Trophoblast cell (in vitro differentiated cells and primary cell): Measurements from ENCODE around the gene CRELD2.

Experiments used
- DNase-seq, 2 donors: peaks; one replicate each; pipeline ENCODE4 v3.0.0-alpha.2; 2016
- H2AFZ ChIP-seq: 2 replicates; pipeline ENCODE4 v1.6.1; 2013; ENCODE audit warnings: low read length, moderate library complexity, mild to moderate bottlenecking; ENCODE audit not compliant: insufficient read depth, poor library complexity
- H2AK5ac ChIP-seq: 2 replicates; pipeline ENCODE4 v1.6.1; 2013; ENCODE audit warnings: mild to moderate bottlenecking, low read length
- H2BK120ac ChIP-seq: 2 replicates; pipeline ENCODE4 v1.6.1; 2013; ENCODE audit warnings: low read length, mild to moderate bottlenecking, moderate library complexity; ENCODE audit not compliant: insufficient read depth, poor library complexity
- H2BK12ac ChIP-seq: 2 replicates; pipeline ENCODE4 v1.6.1; 2013; ENCODE audit warnings: mild to moderate bottlenecking, low read length, moderate library complexity
- H2BK5ac ChIP-seq: 2 replicates; pipeline ENCODE4 v1.6.1; 2013; ENCODE audit warnings: low read length, low read depth, moderate library complexity, mild to moderate bottlenecking; ENCODE audit not compliant: poor library complexity
- H3K14ac ChIP-seq: 2 replicates; pipeline ENCODE4 v1.6.1; 2013; ENCODE audit warnings: mild to moderate bottlenecking, low read length
- H3K18ac ChIP-seq: 2 replicates; pipeline ENCODE4 v1.6.1; 2013; ENCODE audit warnings: mild to moderate bottlenecking, low read length
- H3K23ac ChIP-seq: 2 replicates; pipeline ENCODE4 v1.6.1; 2013; ENCODE audit warnings: low read length
- H3K27ac ChIP-seq: 2 replicates; pipeline ENCODE4 v1.5.1; 2013; ENCODE audit warnings: low read depth, mild to moderate bottlenecking, inconsistent platforms, low read length, moderate library complexity
- H3K27me3 ChIP-seq: 2 replicates; pipeline ENCODE4 v1.6.1; 2013; ENCODE audit warnings: inconsistent platforms, mild to moderate bottlenecking, low read length, moderate library complexity; ENCODE audit not compliant: insufficient read depth
- H3K36me3 ChIP-seq, 2 experiments: 1 replicate in 1 of 2; 2 replicates in 1 of 2; pipeline ENCODE4 v1.6.1; 2013; ENCODE audit warnings: low read length in 2 of 2, mild to moderate bottlenecking in 2 of 2, moderate library complexity in 1 of 2; ENCODE audit not compliant: insufficient read depth in 2 of 2, control insufficient read depth in 1 of 2
- H3K4ac ChIP-seq: 2 replicates; pipeline ENCODE4 v1.6.1; 2013; ENCODE audit warnings: low read depth, mild to moderate bottlenecking, low read length, moderate library complexity
- H3K4me1 ChIP-seq, 2 experiments: 1 replicate in 1 of 2; 2 replicates in 1 of 2; pipeline ENCODE4 v1.6.1; 2013; ENCODE audit warnings: low read length in 2 of 2, mild to moderate bottlenecking in 2 of 2, moderate library complexity in 1 of 2; ENCODE audit not compliant: insufficient read depth in 2 of 2, control insufficient read depth in 1 of 2
- H3K4me2 ChIP-seq: 2 replicates; pipeline ENCODE4 v1.6.1; 2013; ENCODE audit warnings: inconsistent platforms, mild to moderate bottlenecking, low read length, moderate library complexity
- H3K4me3 ChIP-seq: 2 replicates; pipeline ENCODE4 v1.5.1; 2013; ENCODE audit warnings: mild to moderate bottlenecking, low read depth, low read length, inconsistent platforms
- H3K79me1 ChIP-seq: one replicate; pipeline ENCODE4 v1.6.1; 2013; ENCODE audit warnings: low read length
- H3K79me2 ChIP-seq: 2 replicates; pipeline ENCODE4 v1.6.1; 2013; ENCODE audit warnings: low read length, mild to moderate bottlenecking; ENCODE audit not compliant: control insufficient read depth, insufficient read depth, poor library complexity
- H3K9ac ChIP-seq: 2 replicates; pipeline ENCODE4 v1.6.1; 2013; ENCODE audit warnings: mild to moderate bottlenecking, low read length
- H3K9me3 ChIP-seq: 2 replicates; pipeline ENCODE4 v1.6.1; 2013; ENCODE audit warnings: low read depth, mild to moderate bottlenecking, control low read depth, inconsistent platforms, low read length; ENCODE audit not compliant: insufficient read depth
- H4K12ac ChIP-seq: 2 replicates; pipeline ENCODE4 v1.6.1; 2013; ENCODE audit warnings: low read depth, mild to moderate bottlenecking, low read length, moderate library complexity
- H4K8ac ChIP-seq: 2 replicates; pipeline ENCODE4 v1.6.1; 2013; ENCODE audit warnings: low read depth, mild to moderate bottlenecking, low read length, moderate library complexity
- H4K91ac ChIP-seq: one replicate; pipeline ENCODE4 v1.6.1; 2013; ENCODE audit warnings: low read depth, mild to moderate bottlenecking, low read length, moderate library complexity
- WGBS: extraction: QIAGEN DNeasy Blood & Tissue Kit; methylation state at CpG from one replicate; pipeline ENCODE4 v1.1.7; 2013; ENCODE audit warnings: missing lambda C conversion rate; ENCODE audit not compliant: insufficient read length, insufficient coverage; ENCODE audit errors: extremely low coverage; 5-methylcytosine and 5-hydroxymethylcytosine counted together

CRELD2 gene

DNA sequence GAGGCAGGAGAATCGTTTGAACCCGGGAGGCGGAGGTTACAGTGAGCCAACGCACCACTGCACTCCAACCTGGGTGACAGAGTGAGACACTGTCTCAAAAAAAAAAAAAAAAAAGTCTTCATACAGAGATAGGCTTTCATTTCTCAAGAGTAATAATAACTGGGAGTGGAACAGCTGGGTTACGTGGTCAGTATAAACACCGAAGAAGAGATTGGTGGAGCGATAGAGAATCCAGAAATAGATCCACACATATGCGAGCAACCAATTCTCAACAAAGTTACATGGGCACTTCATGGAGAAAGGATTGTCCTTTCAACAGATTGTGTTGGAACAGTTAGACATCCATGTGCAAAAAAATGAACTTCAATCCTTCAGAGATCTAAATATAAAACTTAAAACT lies 40.2 kb upstream of the CRELD2 start:
- no peak overlapping the region for H3K9ac ChIP-seq
- H3K27me3 ChIP-seq: no peaks in the 10 kb centered on the region
- no peak overlapping the region for H2BK12ac ChIP-seq
- H3K4ac ChIP-seq: no peak overlapping the region
- no peak overlapping the region for H2AFZ ChIP-seq
- H3K79me2 ChIP-seq: peaks cover 4% of the 10 kb centered on the region
- no peak overlapping the region for H3K27ac ChIP-seq
- no peak overlapping the region for H4K12ac ChIP-seq
- no peak overlapping the region for H3K4me2 ChIP-seq
- H2AK5ac ChIP-seq: no peak overlapping the region
- H2BK5ac ChIP-seq: no peak overlapping the region
- H3K23ac ChIP-seq: no peak overlapping the region
- H3K18ac ChIP-seq: no peak overlapping the region
- H4K91ac ChIP-seq: no peak overlapping the region
- no CpG with 5 or more reads among the region's 8 CpGs for WGBS
- H4K8ac ChIP-seq: no peak overlapping the region
- no peak overlapping the region for H3K4me3 ChIP-seq
- H3K4me1 ChIP-seq: peaks cover 4 to 5% of the 10 kb centered on the region in 2 experiments
- H3K36me3 ChIP-seq: peaks cover 6 to 7% of the 10 kb centered on the region in 2 experiments
- peaks cover 3% of the 10 kb centered on the region for H3K9me3 ChIP-seq
- no peak overlapping the region for H2BK120ac ChIP-seq
- H3K14ac ChIP-seq: no peak overlapping the region
- H3K79me1 ChIP-seq: no peaks in the 10 kb centered on the region
- DNase-seq: no peak

DNA sequence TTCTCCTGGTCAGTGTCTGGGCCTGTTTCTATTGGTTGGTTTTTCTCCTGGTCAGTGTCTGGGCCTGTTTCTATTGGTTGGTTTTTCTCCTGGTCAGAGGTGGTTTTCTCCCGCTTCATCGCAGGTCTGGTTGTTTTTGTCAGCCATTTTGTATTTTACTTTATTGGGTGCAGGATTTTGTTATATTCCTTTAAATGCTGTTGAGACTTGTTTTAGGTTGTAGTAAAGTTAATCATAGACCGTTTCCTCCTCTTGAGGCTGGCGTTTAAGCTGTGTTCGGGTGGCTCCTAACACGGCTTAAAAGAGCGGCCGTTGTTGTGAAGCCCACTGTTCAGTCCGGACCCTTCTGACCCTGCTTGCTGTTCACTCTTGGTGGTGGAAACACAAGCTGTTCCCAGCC lies 38.6 kb upstream of the CRELD2 start:
- no peak overlapping the region for H2BK12ac ChIP-seq
- no peak overlapping the region for H2AK5ac ChIP-seq
- no peak overlapping the region for H4K8ac ChIP-seq
- H3K27ac ChIP-seq: no peak overlapping the region
- no peak overlapping the region for H3K23ac ChIP-seq
- no peak overlapping the region for H2BK5ac ChIP-seq
- peaks cover 4 to 5% of the 10 kb centered on the region in 2 experiments for H3K4me1 ChIP-seq
- H3K27me3 ChIP-seq: no peaks in the 10 kb centered on the region
- H3K9ac ChIP-seq: no peak overlapping the region
- peak overlapping the region; percentile 81 for H3K18ac ChIP-seq
- no peak overlapping the region for H3K4me2 ChIP-seq
- H2AFZ ChIP-seq: no peak overlapping the region
- peaks cover 7% of the 10 kb centered on the region for H3K9me3 ChIP-seq
- H4K12ac ChIP-seq: peak overlapping the region; percentile 36
- H4K91ac ChIP-seq: no peak overlapping the region
- WGBS: no CpG with 5 or more reads among the region's 9 CpGs
- H2BK120ac ChIP-seq: no peak overlapping the region
- DNase-seq: no peak
- H3K36me3 ChIP-seq: peaks cover 19 to 21% of the 10 kb centered on the region in 2 experiments
- H3K4me3 ChIP-seq: no peak overlapping the region
- no peak overlapping the region for H3K4ac ChIP-seq
- H3K14ac ChIP-seq: no peak overlapping the region
- peaks cover 4% of the 10 kb centered on the region for H3K79me2 ChIP-seq
- no peaks in the 10 kb centered on the region for H3K79me1 ChIP-seq

DNA sequence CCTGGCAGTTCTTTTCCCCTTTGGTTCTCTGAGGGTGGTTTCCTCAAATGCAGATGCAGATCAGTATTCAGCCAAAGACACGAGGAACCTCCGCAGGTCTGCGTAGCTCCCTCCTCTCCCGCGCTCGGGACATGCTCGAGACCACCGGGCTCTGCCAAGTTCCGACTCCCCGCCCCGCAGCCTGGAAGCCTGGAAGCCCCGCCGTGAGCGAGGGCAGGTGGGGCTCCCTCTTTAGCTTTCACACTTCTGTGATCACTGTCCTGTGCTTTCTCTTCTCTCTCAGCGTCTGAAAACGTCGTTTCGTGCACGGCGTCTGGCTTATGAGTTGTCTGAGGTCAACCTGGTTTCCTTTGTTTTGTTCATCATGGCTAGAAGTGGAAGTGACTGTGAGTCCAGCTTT lies 38.2 kb upstream of the CRELD2 start:
- no peak overlapping the region for H2BK120ac ChIP-seq
- H3K27ac ChIP-seq: peak overlapping the region; percentile 52
- H2BK12ac ChIP-seq: no peak overlapping the region
- H3K4me3 ChIP-seq: no peak overlapping the region
- no peak overlapping the region for H3K9ac ChIP-seq
- no peaks in the 10 kb centered on the region for H3K27me3 ChIP-seq
- H4K91ac ChIP-seq: peak overlapping the region; percentile 35
- no peak overlapping the region for H3K23ac ChIP-seq
- no peak overlapping the region for H2AFZ ChIP-seq
- no peak for DNase-seq
- H3K79me2 ChIP-seq: peaks cover 4% of the 10 kb centered on the region
- peaks cover 22 to 25% of the 10 kb centered on the region in 2 experiments for H3K36me3 ChIP-seq
- H4K12ac ChIP-seq: peak overlapping the region; percentile 36
- peak overlapping the region; percentile 81 for H3K18ac ChIP-seq
- peak overlapping the region; percentile 29 for H2BK5ac ChIP-seq
- no peak overlapping the region for H3K4ac ChIP-seq
- no CpG with 5 or more reads among the region's 20 CpGs for whole genome bisulfite sequencing
- H3K14ac ChIP-seq: no peak overlapping the region
- H3K79me1 ChIP-seq: no peaks in the 10 kb centered on the region
- peaks cover 4 to 5% of the 10 kb centered on the region in 2 experiments for H3K4me1 ChIP-seq
- H3K9me3 ChIP-seq: peaks cover 7% of the 10 kb centered on the region
- H4K8ac ChIP-seq: no peak overlapping the region
- H2AK5ac ChIP-seq: no peak overlapping the region
- no peak overlapping the region for H3K4me2 ChIP-seq

- Histone ChIP-seq H3K36me3 (peaks cover 35 to 39% of the 10 kb centered on the region in 2 experiments), H4K8ac (no peak overlapping the region), H3K4ac (no peak overlapping the region), H3K14ac (no peak overlapping the region), H3K27me3 (no peaks in the 10 kb centered on the region), H3K9me3 (peaks cover 10% of the 10 kb centered on the region), H3K27ac (no peak overlapping the region), H2BK5ac (no peak overlapping the region), H2BK12ac (no peak overlapping the region), H3K4me3 (no peak overlapping the region), H3K4me1 (peaks cover 4 to 5% of the 10 kb centered on the region in 2 experiments), H2BK120ac (no peak overlapping the region), H3K9ac (no peak overlapping the region), H4K12ac (no peak overlapping the region), H3K79me2 (peaks cover 4% of the 10 kb centered on the region), H3K18ac (no peak overlapping the region), H3K23ac (no peak overlapping the region), H3K79me1 (no peaks in the 10 kb centered on the region), H3K4me2 (no peak overlapping the region), H2AK5ac (no peak overlapping the region), H2AFZ (no peak overlapping the region), H4K91ac (no peak overlapping the region)
- no CpG with 5 or more reads among the region's 2 CpGs for WGBS
- no peak for DNase-seq
Observed at GRCh38 chr22:49881856-49882255, 36.6 kb upstream of the CRELD2 start.
